Erythroblast (primary cell): ENCODE measurements around the gene AACS.

Experiments
- GATA1 ChIP-seq: IDR thresholded peaks from 2 replicates; pipeline ENCODE4 v1.6.1; 2011; ENCODE audit warnings: low read depth, mild to moderate bottlenecking, control low read depth, low read length, moderate library complexity
- POLR2A ChIP-seq: IDR thresholded peaks from 2 replicates; pipeline ENCODE4 v1.6.1; 2011; ENCODE audit warnings: mild to moderate bottlenecking, low read length

- TF ChIP-seq POLR2A, result no peak
- TF ChIP-seq GATA1, result no peak
Measured at GRCh38 chr12:125186471-125187147, 121.4 kb downstream of the AACS start.
